GM10266 (cell line): ENCODE data around the gene C1orf53.
"Not testable (repeated sequence)": the region's sequence is repeated elsewhere in the genome, so short reads cannot be mapped to it uniquely, and the experiment has no call there.

ENCODE experiments used
- DNase-seq: peaks from one replicate; pipeline ENCODE4 v3.0.0; 2012; ENCODE audit errors: extremely low spot score
- CTCF ChIP-seq: IDR thresholded peaks from 2 replicates; pipeline ENCODE4 v1.5.1; 2012; ENCODE audit warnings: mild to moderate bottlenecking, low read depth; ENCODE audit not compliant: control insufficient read depth, insufficient read depth; ENCODE audit errors: missing control alignments

Gene C1orf53

GRCh38 chr1:197902454-197903195 is at the start of gene C1orf53:
Gene C1orf53, plus strand, starts transcription at chr1:197902630. Its CDS starts 20 bp downstream, at chr1:197902650.
- DNase-seq, result peak; percentile 95
- TF ChIP-seq CTCF, result no peak

DNA sequence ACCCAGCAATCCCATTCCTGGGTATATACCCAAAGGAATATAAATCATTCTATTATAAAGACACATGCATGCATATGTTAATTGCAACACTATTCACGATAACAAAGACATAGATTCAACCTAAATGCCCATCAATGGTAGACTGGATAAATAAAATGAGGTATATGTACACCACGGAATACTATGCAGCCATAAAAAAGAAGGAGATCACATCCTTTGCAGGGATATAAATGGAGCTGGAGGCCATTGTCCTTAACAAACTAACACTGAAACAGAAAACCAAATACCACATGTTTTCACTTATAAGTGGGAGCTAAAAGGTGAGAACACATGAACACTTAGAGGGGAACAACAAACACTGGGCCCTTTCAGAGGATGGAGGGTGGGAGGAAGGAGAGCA is 46.7 kb upstream of the C1orf53 start:
- DNase-seq, result not testable (repeated sequence)

DNA sequence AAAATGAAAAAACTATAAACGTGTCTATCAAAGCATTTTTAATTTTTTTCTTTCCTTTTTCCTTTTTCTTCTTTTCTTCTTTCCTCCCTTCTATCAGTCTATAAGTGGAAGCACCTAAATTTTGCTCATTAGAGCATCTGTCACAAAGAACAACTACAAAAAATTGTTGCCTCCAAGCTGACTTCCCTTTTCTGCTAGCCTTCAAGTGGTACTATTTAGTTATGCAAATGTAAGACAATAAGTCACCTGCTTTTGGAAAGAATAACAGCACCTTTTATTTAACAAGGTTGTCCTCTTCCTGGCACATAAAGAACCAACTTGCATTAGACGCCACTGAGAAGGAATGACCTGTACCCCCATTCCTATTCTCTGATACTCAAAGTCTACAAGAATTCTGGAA is 45.0 kb upstream of the C1orf53 start:
- DNase-seq, result no peak
- TF ChIP-seq CTCF, result no peak

- DNase-seq, result no peak
Observed at GRCh38 chr1:197859024-197859423, 43.4 kb upstream of the C1orf53 start.

DNA sequence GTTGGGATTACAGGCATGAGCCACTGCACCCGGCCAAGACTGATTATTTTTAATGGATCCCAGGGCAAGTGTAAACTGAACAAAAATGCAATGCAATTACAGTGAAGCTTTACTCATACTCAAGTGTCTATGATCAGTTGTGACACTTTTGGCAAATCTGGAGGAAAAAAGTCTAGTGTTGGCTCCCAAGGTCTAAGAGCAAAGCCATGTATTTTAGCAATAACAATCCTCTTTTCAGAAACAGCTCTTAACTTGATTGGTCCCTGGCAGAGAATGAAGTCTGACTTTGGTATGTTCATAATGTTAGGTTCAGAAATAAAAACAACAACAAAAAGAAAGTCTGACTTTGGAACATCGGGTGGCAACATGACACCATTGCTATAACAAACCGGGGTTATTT is 40.2 kb upstream of the C1orf53 start:
- no peak for DNase-seq
- TF ChIP-seq CTCF, result no peak

More at GRCh38 chr1:197859024-197859423, 43.4 kb upstream of the C1orf53 start:
- no peak for TF ChIP-seq CTCF

DNA sequence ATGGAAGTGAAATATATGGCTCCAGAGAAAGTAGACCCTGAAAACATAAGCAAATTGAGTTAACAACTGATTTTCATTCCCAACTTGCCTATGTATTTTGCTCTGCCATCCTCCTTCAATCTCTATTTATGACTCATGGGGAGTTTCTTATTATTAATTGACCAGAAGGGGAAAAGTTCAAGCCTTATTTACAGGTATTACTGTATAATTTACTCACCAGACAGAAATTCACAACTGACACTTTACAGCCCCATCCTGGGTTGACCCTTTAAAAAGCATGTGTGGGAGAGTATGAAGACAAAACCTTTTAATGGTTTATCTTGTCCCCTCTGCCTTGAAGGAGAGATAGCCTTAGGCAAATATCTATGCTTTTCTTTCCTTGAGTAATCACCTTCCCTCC is 39.8 kb upstream of the C1orf53 start:
- TF ChIP-seq CTCF, result no peak
- DNase-seq, result no peak

DNA sequence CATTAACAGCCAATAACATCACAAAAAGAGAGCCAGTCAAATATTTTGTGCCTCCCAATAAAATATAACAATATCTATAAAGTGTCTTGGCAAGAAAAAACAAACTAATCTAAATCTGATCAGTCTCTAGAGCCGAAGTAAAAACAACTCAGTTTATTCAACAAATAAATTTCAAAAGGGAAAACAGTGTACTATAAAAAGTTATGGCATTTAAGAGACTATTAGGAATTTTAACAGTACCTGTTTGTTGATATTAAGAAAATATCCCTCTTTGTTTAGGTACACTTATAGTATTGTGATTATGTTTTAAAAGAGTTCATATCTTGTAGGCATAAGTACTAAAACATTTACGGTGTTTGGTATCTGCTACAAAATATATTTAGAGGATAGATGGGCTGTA is 36.6 kb upstream of the C1orf53 start:
- no peak for TF ChIP-seq CTCF
- no peak for DNase-seq
